Liver (tissue), 9 donors: Measurements from ENCODE around the gene PRR5L. TPM values are rescaled to one million over a fixed set of nuclear protein-coding genes. Genes with fewer than 3 reads are reported as not detected.

Source experiments
- DNase-seq: peaks from one replicate; pipeline ENCODE4 v3.0.0-alpha.2; 2017; ENCODE audit warnings: low spot score
- H3K27ac ChIP-seq, 2 donors: one replicate each; pipeline ENCODE4 v1.7.0; 2013; ENCODE audit warnings: inconsistent platforms in 2 of 2, low read length in 2 of 2, control low read depth in 1 of 2, low read depth in 1 of 2, mild to moderate bottlenecking in 1 of 2
- H3K27me3 ChIP-seq, 4 donors: one replicate each; pipeline versions ENCODE4 v1.6.1 to v1.7.0; 2013; ENCODE audit warnings: low read length in 3 of 4, inconsistent platforms in 1 of 4, mild to moderate bottlenecking in 1 of 4, moderate library complexity in 1 of 4; ENCODE audit not compliant: control insufficient read depth in 4 of 4, insufficient read depth in 4 of 4
- H3K36me3 ChIP-seq, 4 donors: one replicate each; pipeline versions ENCODE4 v1.6.1 to v1.7.0; 2013; ENCODE audit warnings: low read length in 3 of 4, mild to moderate bottlenecking in 3 of 4, low read depth in 1 of 4, moderate library complexity in 1 of 4; ENCODE audit not compliant: control insufficient read depth in 4 of 4, insufficient read depth in 3 of 4
- H3K4me1 ChIP-seq, 4 donors: one replicate each; pipeline versions ENCODE4 v1.6.1 to v1.7.0; 2013; ENCODE audit warnings: low read length in 3 of 4, mild to moderate bottlenecking in 3 of 4, moderate library complexity in 1 of 4; ENCODE audit not compliant: control insufficient read depth in 4 of 4, insufficient read depth in 4 of 4
- H3K4me3 ChIP-seq, 3 donors: one replicate each; pipeline versions ENCODE4 v1.6.1 to v1.7.0; 2013; ENCODE audit warnings: low read length in 3 of 3, control low read depth in 1 of 3, low read depth in 1 of 3, mild to moderate bottlenecking in 1 of 3
- H3K9ac ChIP-seq, 2 donors: one replicate each; pipeline ENCODE4 v1.7.0; 2013; ENCODE audit warnings: low read length in 2 of 2, mild to moderate bottlenecking in 2 of 2, moderate library complexity in 2 of 2, control low read depth in 1 of 2, low read depth in 1 of 2
- H3K9me3 ChIP-seq, 4 donors: one replicate each; pipeline versions ENCODE4 v1.6.1 to v1.7.0; 2013; ENCODE audit warnings: low read length in 3 of 4; ENCODE audit not compliant: control insufficient read depth in 4 of 4
- ATF3 ChIP-seq: IDR thresholded peaks from 2 replicates; pipeline ENCODE4 v1.6.1; 2016; ENCODE audit warnings: antibody characterized with exemption
- CTCF ChIP-seq: fragments of 150-350 bp; IDR thresholded peaks from 2 replicates; pipeline ENCODE4 v1.5.1; 2017; ENCODE audit warnings: improper control_type of control experiment, low read depth, low read length; ENCODE audit not compliant: missing input control
- EGR1 ChIP-seq, 2 donors: IDR thresholded peaks; 2 replicates each; pipeline ENCODE4 v1.6.1; 2016 to 2018; ENCODE audit warnings: antibody characterized with exemption in 2 of 2, low read depth in 2 of 2
- FOXA1 ChIP-seq: IDR thresholded peaks from 2 replicates; pipeline ENCODE4 v1.6.1; 2016; ENCODE audit warnings: antibody characterized with exemption
- FOXA2 ChIP-seq: IDR thresholded peaks from 2 replicates; pipeline ENCODE4 v1.6.1; 2016; ENCODE audit warnings: antibody characterized with exemption
- GABPA ChIP-seq, 2 donors: IDR thresholded peaks in 1 of 2; conservative IDR thresholded peaks in 1 of 2; 2 replicates each; pipeline ENCODE4 v1.6.1; 2016; ENCODE audit warnings: antibody characterized with exemption in 2 of 2, mild to moderate bottlenecking in 1 of 2, moderate library complexity in 1 of 2
- HNF4A ChIP-seq, 2 donors: conservative IDR thresholded peaks; 2 replicates each; pipeline ENCODE4 v1.6.1; 2016; ENCODE audit warnings: antibody characterized with exemption in 2 of 2, mild to moderate bottlenecking in 2 of 2
- HNF4G ChIP-seq: IDR thresholded peaks from 2 replicates; pipeline ENCODE4 v1.6.1; 2016; ENCODE audit warnings: antibody characterized with exemption
- JUND ChIP-seq, 2 donors: IDR thresholded peaks; 2 replicates each; pipeline ENCODE4 v1.6.1; 2016; ENCODE audit warnings: antibody characterized with exemption in 2 of 2
- MAX ChIP-seq: IDR thresholded peaks from 2 replicates; pipeline ENCODE4 v1.6.1; 2016; ENCODE audit warnings: antibody characterized with exemption
- NR2F2 ChIP-seq: IDR thresholded peaks from 2 replicates; pipeline ENCODE4 v1.6.1; 2016; ENCODE audit warnings: antibody characterized with exemption
- RAD21 ChIP-seq, 2 donors: IDR thresholded peaks; 2 replicates each; pipeline ENCODE4 v1.6.1; 2016; ENCODE audit warnings: antibody characterized with exemption in 2 of 2, mild to moderate bottlenecking in 2 of 2
- REST ChIP-seq: IDR thresholded peaks from 2 replicates; pipeline ENCODE4 v1.6.1; 2016; ENCODE audit warnings: antibody characterized with exemption, mild to moderate bottlenecking
- RXRA ChIP-seq, 2 donors: IDR thresholded peaks; 2 replicates each; pipeline ENCODE4 v1.6.1; 2017 to 2018; ENCODE audit warnings: antibody characterized with exemption in 2 of 2, mild to moderate bottlenecking in 1 of 2
- SP1 ChIP-seq: IDR thresholded peaks from 2 replicates; pipeline ENCODE4 v1.6.1; 2018; ENCODE audit warnings: antibody characterized with exemption, mild to moderate bottlenecking
- TAF1 ChIP-seq: conservative IDR thresholded peaks from 2 replicates; pipeline ENCODE4 v1.6.1; 2016; ENCODE audit warnings: antibody characterized with exemption, mild to moderate bottlenecking
- YY1 ChIP-seq: IDR thresholded peaks from 2 replicates; pipeline ENCODE4 v1.6.1; 2016; ENCODE audit warnings: antibody characterized with exemption, mild to moderate bottlenecking
- ZBTB33 ChIP-seq: IDR thresholded peaks from 2 replicates; pipeline ENCODE4 v1.6.1; 2016; ENCODE audit warnings: antibody characterized with exemption
- WGBS: extraction: QIAGEN DNeasy Blood & Tissue Kit; methylation state at CpG from one replicate; pipeline ENCODE4 v1.1.7; 2013; 5-methylcytosine and 5-hydroxymethylcytosine counted together
- polyA plus RNA-seq, 2 donors: library from polyadenylated mRNA; stranded (reverse) in 1 of 2; unstranded in 1 of 2; fragments of 200-250 nt in 1 of 2; fragments of >200 nt in 1 of 2; fragmentation: Nextera tagmentation in 1 of 2; extraction: Ambion mirVana in 1 of 2; gene quantifications; one replicate each; pipeline versions ENCODE4 v1.2.1 to v1.2.3, GENCODE V29; 2013 to 2015
- total RNA-seq, 2 donors: library from RNA; depleted of rRNA; stranded (reverse); fragments of >200 nt; gene quantifications; one replicate each; pipeline ENCODE4 v1.2.3, GENCODE V29; 2014
- donor health status: healthy.
- donor health status: healthy.
- donor health status: healthy.
- donor health status: healthy.
- donor health status: healthy.

The PRR5L gene
- total and polyA plus RNA-seq, 4 donors, result 1.2 to 8.5 (median 4.5) TPM

GRCh38 chr11:36371181-36371580 is 75.1 kb downstream of the PRR5L start:
- Histone ChIP-seq H3K27ac (no peak overlapping the region), H3K4me1 (peaks cover 0 to under 1% (median 0%) of the 10 kb centered on the region in 4 donors), H3K27me3 (peaks cover 0 to 3% (median 1%) of the 10 kb centered on the region in 4 donors), H3K36me3 (no peaks in the 10 kb centered on the region), H3K4me3 (no peak overlapping the region), H3K9ac (no peak overlapping the region), H3K9me3 (no peaks in the 10 kb centered on the region)
- WGBS, result 80% methylated on average over 2 of the region's 2 CpGs
- DNase-seq, result no peak
- TF ChIP-seq NR2F2, result no peak
- TF ChIP-seq REST, result no peak
- TF ChIP-seq RAD21 (IDR thresholded peaks at IDR 0.05), result no peak

- TF ChIP-seq TAF1 (no peak), EGR1 (IDR thresholded peaks at IDR 0.05; ENCODE audit: low read depth in 2 of 2) (no peak), JUND (IDR thresholded peaks at IDR 0.05) (no peak), FOXA1 (no peak), ATF3 (no peak), RXRA (IDR thresholded peaks at IDR 0.05) (no peak), NR2F2 (no peak), FOXA2 (no peak), RAD21 (IDR thresholded peaks at IDR 0.05) (no peak), REST (no peak), MAX (no peak), YY1 (no peak), HNF4A (conservative IDR thresholded peaks at IDR 0.05) (no peak), CTCF (no peak), ZBTB33 (no peak), HNF4G (no peak), SP1 (no peak), GABPA (IDR thresholded peaks at IDR 0.05 in 1 of 2, conservative IDR thresholded peaks at IDR 0.05 in 1 of 2) (no peak)
- 81% methylated on average over 7 of the region's 7 CpGs for WGBS
- H3K9ac ChIP-seq, result no peak overlapping the region
- H3K4me3 ChIP-seq, result no peak overlapping the region
- peaks cover 0 to 3% (median 1%) of the 10 kb centered on the region in 4 donors for H3K27me3 ChIP-seq
- H3K9me3 ChIP-seq, result no peaks in the 10 kb centered on the region
- H3K4me1 ChIP-seq, result peaks cover 0 to 4% (median under 1%) of the 10 kb centered on the region in 4 donors
- H3K36me3 ChIP-seq, result no peaks in the 10 kb centered on the region
- no peak for DNase-seq
- H3K27ac ChIP-seq, result no peak overlapping the region
Observed at GRCh38 chr11:36371590-36371989, 75.5 kb downstream of the PRR5L start.
